HT1080 (cell line): ENCODE results near the gene FNDC3B. TPM values are rescaled to one million over a fixed set of nuclear protein-coding genes. Genes with fewer than 3 reads are reported as not detected.
"Not testable (repeated sequence)": the region's sequence is repeated elsewhere in the genome, so short reads cannot be mapped to it uniquely, and the experiment has no call there.

Experiments
- DNase-seq: peaks from one replicate; pipeline ENCODE4 v3.0.0-alpha.2; 2015; ENCODE audit warnings: low read depth
- total RNA-seq: library from RNA; depleted of rRNA; stranded (reverse); fragments of >200 nt; shearing (Covaris generic); gene quantifications from 2 replicates; pipeline ENCODE4 v1.2.3, GENCODE V29; 2014

FNDC3B gene
- total RNA-seq, 1 experiment from 2014 or later = 63.7 TPM

DNA sequence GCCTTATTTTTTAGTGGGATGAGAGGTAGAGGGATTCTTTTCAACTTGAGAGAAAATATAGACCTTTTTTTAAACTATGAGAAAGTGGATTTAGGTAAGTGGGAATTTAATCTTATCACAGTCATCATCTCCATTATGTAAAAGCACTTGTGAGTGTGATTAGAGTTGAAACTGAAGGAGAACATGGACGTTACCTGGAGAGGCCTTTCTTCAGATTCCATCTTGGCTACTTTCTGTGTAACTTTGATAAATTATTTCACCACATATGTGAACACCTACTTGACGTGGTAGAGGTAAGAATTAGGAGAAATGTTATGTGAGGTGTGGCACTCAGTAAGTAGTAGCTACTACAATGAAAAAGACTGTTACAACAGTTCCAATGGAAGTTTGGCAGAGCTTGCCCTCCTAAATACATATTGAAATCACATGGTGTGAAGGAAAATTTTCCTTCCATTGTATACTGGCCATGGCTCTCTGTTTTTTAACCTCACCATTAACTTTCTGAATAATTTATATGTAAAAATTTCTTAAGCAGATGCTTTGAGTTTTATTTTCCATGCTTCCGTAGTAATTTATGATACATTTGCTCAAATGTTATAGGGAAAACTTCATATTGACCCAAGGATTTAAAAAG is 193.3 kb downstream of the FNDC3B start:
- no peak for DNase-seq

DNA sequence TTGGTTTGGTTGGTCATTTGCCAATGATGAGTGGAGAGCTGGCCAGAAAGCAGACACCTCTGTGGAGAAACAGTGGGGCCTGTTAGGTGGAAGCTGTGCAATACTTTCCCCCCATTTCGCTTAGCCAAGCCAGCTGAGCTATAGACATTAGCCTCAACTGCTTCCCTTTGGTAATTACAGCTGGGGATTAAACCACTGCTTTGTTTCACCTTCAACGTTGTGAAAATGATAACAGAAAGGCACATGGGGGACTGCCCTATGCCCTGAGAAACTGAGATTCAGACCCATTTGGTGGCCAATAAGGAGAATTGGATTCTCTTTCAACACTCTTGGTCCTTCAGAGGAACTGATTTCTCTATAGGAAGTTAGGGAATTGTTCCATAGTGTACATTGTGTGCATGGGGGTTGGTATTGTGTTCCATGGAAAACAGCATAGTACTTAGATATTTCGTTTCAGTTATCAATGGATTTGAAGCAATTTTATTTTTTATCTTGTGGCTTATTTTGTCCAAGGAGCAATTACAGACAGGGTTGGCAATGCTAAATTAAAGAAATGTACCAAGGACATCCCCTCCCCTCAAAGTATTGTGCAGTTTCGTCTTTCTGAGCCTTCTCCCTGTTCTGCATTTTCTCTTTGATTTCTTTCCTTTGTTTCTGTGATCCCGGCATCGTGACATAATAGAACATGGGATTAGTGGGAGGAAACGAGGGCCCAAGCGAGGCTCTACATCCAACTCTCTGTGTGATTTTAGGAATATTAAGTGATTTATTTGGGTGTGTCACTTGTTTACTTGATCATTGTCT is 194.3 kb downstream of the FNDC3B start:
- no peak for DNase-seq

DNA sequence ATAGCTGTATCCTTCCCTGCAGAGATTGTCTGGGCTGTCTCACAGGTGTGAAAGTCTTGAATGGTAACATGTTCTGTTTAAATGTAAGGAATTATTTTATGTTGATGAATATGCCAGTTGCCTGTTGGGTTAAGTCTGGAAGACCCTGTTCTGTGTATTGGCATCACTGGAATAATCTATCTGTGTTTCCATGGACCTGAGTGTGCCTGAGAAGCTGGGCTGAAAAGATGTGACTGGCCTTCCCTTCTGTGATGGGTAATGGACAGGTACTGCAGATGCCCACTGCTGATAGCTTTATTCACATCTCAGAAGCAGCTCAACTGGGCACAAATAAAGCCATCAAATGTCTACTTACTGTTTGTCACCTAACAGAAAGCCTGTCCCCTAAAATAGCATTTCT is 196.3 kb downstream of the FNDC3B start:
- no peak for DNase-seq

DNA sequence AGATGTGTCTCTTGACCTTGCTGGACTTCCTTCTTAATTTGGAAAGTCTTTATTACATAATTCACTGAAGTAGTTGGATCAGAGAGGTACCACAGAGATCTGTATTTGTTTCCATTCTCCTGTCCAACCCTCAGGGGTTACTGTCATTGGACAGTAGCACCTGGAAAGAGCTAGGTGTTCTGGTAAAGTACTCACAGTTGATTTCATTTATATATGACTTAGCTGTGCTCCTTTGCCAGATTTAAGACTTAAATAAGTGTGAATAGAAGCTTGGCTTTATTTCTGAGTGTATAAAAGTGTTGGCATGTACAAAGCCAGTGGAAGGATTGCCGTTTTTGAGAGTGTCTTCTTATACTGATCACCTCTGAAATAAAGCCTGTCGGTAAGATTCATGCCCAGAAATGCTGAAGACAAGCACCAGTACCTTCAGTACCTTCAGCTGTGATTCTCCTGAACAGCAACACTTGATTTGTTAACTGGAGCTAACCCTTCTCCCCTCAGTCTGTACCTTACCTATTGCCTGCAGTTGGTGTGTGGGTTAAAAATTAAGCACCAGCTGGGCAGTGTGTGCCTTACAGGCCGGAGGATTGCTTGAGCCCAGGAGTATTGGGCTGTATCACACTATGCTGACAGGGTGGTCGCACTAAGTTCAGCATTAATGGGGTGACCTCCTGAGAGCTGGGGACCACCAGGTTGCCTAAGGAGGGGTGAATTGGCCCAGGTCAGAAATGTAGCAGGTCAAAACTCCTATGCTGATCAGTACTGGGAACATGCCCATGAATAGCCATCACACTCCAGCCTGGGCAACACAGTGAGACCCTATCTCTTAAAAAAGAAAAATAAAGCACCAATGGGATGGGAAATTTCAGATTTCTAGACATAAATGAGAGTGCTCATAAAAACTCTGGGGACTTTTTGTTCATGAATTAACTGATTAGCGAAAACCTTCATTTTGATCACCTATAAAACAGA is 197.7 kb downstream of the FNDC3B start:
- DNase-seq = no peak

DNA sequence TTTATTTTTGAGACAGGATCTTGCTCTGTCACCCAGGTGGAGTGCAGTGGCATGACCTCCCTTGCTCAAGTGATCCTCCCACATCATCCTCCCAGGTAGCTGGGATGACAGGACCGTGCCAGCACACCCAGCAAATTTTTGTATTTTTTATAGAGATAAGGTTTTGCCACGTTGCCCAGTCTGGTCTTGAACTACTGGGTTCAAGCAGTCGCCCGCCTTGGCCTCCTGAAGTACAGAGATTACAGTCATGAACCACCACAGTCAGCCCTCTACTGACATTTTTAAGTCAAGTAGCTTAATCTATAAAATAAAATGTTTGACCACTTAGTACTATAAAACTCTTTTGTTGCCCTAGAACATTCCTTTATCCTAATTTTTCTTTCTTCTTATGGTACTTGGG is 198.8 kb downstream of the FNDC3B start:
- no peak for DNase-seq

DNA sequence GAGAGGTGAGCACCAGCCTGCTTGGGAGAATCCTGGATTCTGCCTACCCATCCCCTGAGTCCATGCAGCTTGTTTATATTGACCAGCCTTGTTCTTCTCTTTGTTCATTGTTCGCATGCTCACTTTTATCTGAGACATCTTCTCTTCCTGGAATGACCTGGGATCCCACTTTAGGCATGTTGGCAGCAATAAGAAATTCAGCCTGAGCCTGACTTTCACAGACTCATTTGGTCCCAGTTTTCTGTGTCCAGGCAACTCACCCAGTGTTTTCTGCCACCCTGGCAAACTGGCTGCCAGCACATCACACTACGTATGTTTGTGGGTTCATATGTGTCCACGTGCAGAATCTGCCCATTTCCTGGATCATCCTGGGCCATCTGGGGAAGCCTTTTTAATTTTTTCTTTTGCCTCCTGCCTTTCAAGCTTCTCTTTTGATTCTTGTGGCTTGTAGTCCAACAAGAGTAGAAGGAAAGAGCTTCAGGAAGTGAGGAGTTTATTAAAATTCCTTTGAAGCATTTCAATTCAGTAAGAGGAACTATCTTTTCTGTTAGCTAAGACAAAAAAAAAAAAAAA is 199.9 kb downstream of the FNDC3B start:
- DNase-seq = no peak

DNA sequence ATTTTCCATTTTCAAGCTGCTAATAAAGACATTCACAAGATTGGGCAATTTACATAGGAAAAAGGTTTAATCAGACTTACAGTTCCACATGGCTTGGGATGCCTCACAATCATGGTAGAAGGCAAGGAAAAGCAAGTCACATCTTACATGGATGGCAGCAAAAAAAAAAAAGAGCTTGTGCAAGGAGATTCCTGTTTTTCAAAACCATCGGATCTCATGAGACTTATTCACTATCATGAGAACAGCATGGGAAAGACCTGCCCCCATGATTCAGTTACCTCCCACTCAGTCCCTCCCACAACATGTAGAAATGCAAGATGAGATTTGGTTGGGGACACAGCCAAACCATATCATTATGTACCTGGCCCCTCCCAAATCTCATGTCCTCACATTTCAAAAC is 202.0 kb downstream of the FNDC3B start:
- no peak for DNase-seq

DNA sequence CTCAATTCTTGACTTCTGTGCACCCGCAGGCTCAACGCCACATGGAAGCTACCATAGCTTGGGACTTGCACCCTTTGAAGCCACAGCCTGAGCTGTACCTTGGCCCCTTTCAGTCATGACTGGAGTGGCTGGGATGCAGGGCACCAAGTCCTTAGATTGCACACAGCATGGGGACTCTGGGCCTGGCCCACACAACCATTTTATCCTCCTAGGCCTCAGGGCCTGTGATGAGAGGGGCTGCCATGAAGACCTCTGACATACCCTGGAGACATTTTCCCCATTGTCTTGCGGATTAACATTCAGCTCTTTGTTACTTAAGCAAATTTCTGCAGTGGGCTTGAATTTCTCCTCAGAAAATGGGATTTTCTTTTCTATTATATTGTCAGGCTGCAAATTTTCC is 203.1 kb downstream of the FNDC3B start:
- DNase-seq = not testable (repeated sequence)

DNA sequence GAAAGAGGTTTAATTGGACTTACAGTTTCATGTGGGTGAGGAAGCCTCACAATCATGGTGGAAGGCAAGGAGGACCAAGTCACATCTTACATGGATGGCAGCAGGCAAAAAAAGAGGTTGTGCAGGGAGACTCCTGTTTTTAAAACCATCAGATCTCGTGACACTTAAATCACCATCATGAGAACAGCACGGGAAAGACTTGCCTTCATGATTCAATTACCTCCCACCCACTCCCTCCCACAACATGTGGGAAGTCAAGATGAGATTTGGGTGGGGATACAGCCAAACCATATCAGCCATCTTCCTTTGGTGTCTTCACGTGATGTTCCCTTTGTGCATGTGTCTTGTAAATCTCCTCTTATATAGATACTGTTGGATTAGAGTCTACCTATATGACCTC is 204.0 kb downstream of the FNDC3B start:
- DNase-seq = not testable (repeated sequence)

DNA sequence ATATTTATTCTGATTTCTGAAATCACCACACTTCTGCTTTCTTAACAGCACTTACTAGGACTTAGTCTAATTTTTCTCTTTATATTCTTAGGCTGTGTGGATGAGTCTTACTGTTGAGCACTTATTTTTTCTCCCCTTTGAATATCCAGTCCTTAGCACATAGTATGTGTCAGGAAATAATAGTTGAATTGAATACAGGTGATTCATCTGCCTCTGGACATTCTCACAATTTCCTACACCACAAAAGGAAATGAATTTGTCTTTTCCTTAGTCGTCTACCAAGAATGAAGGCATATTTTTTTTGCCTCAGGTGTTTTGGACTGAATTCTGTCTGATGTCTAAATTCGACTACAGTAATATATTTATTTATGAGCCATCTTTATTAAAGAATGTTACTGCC is 204.6 kb downstream of the FNDC3B start:
- peak; percentile 92 for DNase-seq

DNA sequence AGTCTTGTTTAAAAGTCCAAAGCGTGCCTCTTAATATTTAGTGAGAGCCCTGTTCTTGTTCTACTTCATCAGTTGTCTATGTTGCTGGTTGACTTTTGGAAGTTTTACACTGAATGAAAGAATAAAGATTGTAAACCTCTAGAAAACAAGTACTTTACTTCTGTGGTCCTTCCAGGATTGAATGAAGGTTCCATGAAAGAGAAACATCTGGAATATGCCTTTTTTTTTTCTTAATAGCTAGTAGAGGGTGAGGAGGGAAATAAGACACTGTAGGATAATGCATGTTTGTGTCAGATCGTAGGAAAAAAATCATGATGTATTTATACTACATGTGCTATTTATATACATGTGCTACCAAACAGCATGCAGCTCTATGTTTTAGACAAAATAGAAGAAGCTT is 205.9 kb downstream of the FNDC3B start:
- DNase-seq = no peak

DNA sequence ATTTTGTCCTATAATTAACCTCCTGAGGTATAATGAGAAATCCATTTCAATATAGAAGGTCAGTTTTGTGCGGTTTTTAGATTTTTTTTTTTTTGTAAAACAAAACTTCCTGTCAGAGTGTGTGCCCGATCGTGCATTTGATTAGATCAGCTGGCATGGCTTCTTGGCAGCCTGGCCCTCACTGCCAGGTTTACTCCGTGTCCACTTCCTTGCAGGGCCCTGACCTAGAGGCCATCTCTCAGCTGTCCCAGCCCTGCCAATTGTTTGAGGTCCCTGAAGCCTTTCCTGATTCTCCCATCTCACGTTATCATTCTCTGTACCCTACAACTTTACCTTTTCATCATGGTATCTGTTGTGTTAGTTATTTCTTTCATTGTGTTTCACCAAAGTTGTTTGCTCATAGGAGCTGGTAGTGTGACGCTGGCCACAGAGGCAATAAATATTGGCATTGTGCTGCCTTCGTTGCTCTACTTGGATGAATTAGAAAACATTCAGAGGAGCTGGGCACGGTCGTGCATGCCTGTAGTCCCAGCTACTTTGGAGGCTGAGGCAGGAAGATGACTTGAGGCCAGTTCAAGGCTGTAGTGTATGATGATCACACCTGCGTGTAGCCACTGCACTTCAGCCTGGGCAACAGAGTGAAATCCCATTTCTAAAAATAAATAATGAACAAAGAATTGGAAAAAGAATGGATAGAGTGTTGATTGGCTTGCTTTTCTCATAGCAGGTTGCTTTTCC is 206.9 kb downstream of the FNDC3B start:
- DNase-seq = no peak

DNA sequence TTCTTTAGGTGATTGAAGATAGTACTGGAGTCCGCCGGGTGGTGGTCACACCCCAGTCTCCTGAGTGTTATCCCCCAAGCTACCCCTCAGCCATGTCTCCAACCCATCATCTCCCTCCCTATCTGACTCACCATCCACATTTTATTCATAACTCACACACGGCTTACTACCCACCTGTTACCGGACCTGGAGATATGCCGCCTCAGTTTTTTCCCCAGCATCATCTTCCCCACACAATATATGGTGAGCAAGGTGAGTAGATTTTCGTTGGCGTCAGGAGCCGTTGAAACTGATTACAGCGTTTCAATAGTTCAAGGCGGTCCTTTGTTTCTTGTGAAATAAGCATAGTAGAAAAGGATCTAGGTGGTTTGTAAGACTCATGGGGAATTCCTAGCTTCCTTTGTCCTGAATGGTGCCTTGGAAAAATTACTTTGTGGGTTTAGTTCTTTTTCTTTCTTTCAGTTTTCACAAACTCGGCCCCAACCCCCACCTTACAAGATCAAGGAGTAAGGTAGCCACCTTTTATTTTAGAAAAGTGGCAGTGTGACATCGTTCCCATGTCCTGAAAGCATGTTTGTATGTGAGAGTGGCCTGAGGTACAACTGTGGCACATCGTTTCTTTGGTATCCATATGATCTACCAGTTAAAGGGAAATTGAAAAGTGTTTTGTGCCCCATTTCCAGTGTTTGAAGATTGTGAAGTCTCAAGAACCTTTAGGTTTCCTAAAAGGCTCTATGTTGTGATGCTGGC is 208.3 kb downstream of the FNDC3B start:
- no peak for DNase-seq

DNA sequence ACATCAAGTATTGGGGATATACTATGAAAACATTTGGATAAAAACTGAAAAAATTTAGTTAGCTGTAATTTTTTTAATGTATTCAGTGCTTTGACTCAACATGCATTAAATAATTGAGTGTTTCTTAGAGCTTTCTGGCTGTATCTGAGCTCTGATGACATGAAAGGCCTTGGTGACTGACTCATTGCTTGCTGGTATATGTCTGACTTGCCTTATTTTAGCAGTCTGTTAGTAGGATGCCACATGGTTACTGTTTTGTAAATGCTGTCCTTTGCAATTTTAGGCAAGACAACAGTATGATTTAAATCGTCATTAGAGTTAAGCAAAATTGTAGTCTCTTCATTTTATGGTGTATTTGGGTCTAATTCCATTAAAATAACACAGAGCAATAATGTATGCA is 209.7 kb downstream of the FNDC3B start:
- peak; percentile 65 for DNase-seq

DNA sequence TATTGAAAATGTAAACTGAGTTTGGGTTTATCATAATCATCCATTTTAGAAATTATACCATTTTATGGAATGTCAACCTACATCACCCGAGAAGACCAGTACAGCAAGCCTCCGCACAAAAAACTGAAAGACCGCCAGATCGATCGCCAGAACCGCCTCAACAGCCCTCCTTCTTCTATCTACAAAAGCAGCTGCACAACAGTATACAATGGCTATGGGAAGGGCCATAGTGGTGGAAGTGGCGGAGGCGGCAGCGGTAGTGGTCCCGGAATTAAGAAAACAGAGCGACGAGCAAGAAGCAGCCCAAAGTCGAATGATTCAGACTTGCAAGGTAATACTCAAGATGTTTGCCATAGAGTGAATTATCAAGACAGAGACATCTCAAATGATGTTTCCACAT is 211.8 kb downstream of the FNDC3B start:
- DNase-seq = no peak

DNA sequence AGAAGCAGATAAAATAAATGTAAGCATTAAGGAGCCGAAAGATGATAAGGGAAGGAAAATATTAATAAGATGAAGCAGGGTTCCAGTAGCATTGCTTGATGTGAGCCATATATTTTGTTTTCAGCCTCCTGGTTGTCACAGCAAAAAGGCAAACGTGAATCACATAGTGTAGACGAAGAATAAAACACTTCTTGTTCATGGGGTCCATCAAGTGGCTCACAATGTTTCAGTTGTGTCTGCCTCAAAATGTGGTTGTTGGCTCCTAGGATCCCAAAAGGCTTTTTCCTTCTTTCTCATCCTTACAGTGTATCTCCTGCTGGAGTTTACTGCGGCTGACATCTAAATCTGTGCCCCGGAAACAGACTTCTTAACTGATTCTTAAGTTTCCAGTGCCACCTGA is 213.8 kb downstream of the FNDC3B start:
- DNase-seq = no peak

DNA sequence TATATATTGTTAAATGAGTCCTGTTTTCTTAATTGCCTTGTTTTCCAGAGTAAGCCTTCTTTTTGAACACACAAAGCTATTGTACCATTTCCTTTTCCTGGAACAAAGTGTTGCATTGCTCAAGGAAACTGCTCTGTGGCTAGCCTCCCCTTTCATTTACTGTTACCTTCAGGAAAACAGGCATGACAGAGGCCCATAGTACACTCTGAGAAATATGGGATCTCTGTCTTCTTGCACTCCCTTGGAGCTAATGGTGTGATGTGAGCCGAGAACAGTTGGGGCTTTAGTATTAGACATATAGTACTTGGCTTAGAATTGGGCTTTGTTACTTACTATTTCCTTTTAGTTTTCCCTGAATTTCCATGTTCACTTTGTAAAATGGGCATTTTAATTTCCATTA is 215.2 kb downstream of the FNDC3B start:
- DNase-seq = no peak

DNA sequence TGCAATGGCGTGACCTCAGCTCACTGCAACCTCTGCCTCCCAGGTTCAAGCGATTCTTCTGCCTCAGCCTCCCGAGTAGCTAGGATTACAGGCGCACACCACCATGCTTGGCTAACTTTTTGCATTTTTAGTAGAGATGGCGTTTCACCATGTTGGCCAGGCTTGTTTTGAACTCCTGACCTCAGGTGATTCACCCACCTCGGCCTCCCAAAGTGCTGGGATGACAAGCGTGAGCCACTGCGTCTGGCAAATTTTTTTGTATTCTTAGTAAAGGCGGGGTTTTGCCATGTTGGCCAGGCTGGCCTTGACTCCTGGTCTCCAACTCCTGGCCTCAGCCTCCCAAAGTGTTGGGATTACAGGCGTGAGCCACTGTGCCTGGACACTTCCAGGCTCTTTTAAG is 215.9 kb downstream of the FNDC3B start:
- peak; percentile 33 for DNase-seq

DNA sequence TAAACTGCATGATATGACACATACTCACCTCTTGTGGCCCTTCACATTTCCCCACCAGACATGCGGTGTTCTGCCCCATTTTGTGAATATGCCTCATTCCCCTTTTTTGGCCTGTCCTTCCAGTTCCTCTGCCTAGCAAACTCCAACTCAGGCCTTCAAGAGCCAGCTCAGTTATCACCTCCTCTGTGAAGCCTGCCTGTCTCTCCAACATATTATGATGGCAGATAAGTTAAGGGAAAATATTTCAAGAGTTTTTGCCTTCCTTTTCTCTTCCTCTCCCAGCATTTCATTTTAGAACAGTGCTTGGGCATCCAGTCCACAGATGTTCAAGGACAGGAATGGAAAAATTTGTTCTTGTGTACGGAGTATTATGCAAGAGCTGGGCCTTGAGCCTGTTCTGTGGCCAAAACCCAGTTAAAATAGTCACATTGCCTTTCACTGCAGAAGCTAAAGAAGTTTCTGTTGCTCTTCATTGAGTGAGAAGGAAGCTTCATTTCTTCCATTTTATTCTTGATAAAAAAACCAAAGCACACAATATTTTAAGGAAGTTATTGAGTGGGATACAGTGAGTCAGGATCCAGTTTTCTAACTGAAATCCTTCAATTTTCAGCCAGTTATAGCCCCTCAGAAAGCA is 216.8 kb downstream of the FNDC3B start:
- no peak for DNase-seq
